HAP-1 (cell line): Measurements from ENCODE around the gene CSF1.
"Not testable (repeated sequence)": the region's sequence is repeated elsewhere in the genome, so short reads cannot be mapped to it uniquely, and the experiment has no call there.

Source experiments
- DNase-seq, 2 experiments: peaks; one replicate each; pipeline ENCODE4 v3.0.0-alpha.2; 2016 to 2020; ENCODE audit warnings: low spot score in 2 of 2
- H3K27me3 ChIP-seq: fragments of 250-450 bp; sonication (Bioruptor Pico); 2 replicates; pipeline ENCODE4 v1.5.1; 2020; ENCODE audit warnings: low read depth, mild to moderate bottlenecking, moderate library complexity
- H3K36me3 ChIP-seq: fragments of 250-450 bp; sonication (Bioruptor Pico); replicated peaks from 2 replicates; pipeline ENCODE4 v1.5.1; 2020; ENCODE audit warnings: mild to moderate bottlenecking
- H3K4me1 ChIP-seq: fragments of 250-450 bp; sonication (Bioruptor Pico); 2 replicates; pipeline ENCODE4 v1.5.1; 2020; ENCODE audit warnings: mild to moderate bottlenecking
- H3K4me3 ChIP-seq: fragments of 250-450 bp; sonication (Bioruptor Pico); 2 replicates; pipeline ENCODE4 v1.5.1; 2020; ENCODE audit warnings: mild to moderate bottlenecking, moderate library complexity
- H3K9me3 ChIP-seq: fragments of 250-450 bp; sonication (Bioruptor Pico); 2 replicates; pipeline ENCODE4 v1.5.1; 2020; ENCODE audit warnings: mild to moderate bottlenecking, moderate library complexity
- in situ Hi-C: fragments of 300-500 bp; cut with MboI; formaldehyde crosslinking; loops from 3 replicates; pipeline ENCODE4 v1.14.3; 2020; ENCODE audit warnings: low sequenced_read_pairs, inconsistent platforms, mixed read lengths

CSF1 gene

DNA sequence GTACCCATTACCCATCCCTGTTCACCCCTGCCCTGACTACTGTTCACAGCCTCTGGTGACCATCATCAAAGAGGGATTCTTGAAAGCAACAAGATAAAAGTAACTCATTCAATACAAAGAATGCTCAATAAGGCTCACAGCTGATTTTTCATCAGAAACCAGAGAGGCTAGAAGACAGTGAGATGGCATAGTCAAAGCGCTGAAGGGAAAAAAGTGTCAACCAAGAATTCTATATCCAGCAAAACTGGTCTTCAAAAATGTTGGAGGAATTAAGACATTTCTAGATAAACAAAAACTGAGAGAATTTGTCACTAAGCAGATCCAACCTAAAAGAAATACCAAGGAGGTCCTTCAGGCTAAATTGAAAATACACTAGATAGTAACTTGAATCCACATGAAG is 27.1 kb downstream of the CSF1 start:
- peaks cover 10% of the 10 kb centered on the region; the same call in 1 of the 2 replicates for H3K9me3 ChIP-seq
- in situ Hi-C loops, result no loop called here
- DNase-seq, result no peak
- no peak overlapping the region for H3K4me3 ChIP-seq
- no peaks in the 10 kb centered on the region for H3K36me3 ChIP-seq
- no peaks in the 10 kb centered on the region; the same call in 1 of the 2 replicates for H3K27me3 ChIP-seq
- no peaks in the 10 kb centered on the region for H3K4me1 ChIP-seq

DNA sequence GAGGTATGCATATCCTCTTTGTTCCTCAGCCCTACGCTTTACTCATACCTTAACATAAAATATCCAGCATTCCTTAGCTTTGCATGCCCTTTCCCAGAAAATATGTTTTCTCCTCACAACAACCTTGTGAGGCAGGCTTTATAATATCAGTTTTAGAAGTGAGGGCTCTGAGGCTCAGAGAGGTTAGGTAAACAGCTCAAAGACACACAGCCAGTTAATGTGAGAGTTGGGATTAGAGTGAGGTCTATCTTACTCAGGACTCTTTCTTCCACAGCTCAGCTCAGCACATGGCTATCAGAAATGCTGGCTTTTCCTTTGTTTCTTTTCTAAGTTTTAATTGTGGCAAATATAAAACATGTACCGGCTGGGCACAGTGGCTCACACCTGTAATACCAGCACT is 27.9 kb downstream of the CSF1 start:
- in situ Hi-C loops, result no loop called here
- H3K27me3 ChIP-seq, result no peaks in the 10 kb centered on the region; the same call in 1 of the 2 replicates
- DNase-seq, result no peak
- H3K4me3 ChIP-seq, result no peak overlapping the region
- H3K9me3 ChIP-seq, result peaks cover 10% of the 10 kb centered on the region; the same call in 1 of the 2 replicates
- no peaks in the 10 kb centered on the region for H3K4me1 ChIP-seq
- no peaks in the 10 kb centered on the region for H3K36me3 ChIP-seq

DNA sequence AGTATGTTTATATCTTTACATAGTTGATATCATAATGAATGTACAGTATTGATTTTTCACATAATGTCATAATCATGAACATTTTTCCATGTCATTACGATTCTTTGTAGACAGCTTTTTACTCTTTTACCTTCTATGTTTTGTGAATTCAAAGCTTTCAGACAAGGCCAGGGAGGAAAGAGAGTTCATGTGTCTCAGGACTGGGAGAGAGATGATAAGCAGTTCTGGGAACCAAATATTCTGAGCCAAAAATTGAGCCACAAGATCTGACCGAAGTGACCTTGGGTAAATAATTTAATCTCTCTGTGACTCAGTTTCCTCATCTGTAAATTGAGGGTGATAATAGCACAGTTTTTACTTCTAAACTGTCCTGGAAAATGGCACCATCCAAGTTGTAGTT is 31.8 kb downstream of the CSF1 start:
- no peak for DNase-seq
- in situ Hi-C loops, result loop anchor here (10.0 kb wide), 1 partner anchor 58 kb away; no protein-coding TSS in a partner anchor
- Histone ChIP-seq H3K36me3 (no peaks in the 10 kb centered on the region), H3K4me1 (no peaks in the 10 kb centered on the region), H3K9me3 (peaks cover 5% of the 10 kb centered on the region; the same call in 1 of the 2 replicates), H3K27me3 (no peaks in the 10 kb centered on the region), H3K4me3 (no peak overlapping the region)

DNA sequence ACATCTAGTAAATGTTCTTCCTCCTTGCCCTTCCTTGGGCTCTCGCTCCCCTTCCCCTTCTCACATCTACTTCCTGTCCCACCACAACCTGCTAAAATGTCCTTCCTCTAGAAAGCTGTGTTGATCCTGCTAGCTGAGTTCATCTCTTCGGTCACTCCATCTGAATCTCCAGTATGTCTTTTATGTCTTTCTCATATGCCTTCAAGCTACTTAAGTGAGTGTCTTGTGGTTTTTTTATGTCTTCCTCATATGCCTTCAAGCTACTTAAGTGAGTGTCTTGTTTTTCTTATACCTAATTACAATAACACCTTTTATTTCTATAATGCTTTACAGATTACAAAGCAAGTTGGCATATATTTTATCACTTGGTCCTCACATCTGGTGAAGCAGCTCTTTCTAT is 33.9 kb downstream of the CSF1 start:
- no peaks in the 10 kb centered on the region for H3K27me3 ChIP-seq
- H3K9me3 ChIP-seq, result no peaks in the 10 kb centered on the region
- H3K4me3 ChIP-seq, result no peak overlapping the region
- in situ Hi-C loops, result loop anchor here (10.0 kb wide), 1 partner anchor 60 kb away; no protein-coding TSS in a partner anchor
- DNase-seq, result no peak
- no peaks in the 10 kb centered on the region for H3K36me3 ChIP-seq
- no peaks in the 10 kb centered on the region for H3K4me1 ChIP-seq

DNA sequence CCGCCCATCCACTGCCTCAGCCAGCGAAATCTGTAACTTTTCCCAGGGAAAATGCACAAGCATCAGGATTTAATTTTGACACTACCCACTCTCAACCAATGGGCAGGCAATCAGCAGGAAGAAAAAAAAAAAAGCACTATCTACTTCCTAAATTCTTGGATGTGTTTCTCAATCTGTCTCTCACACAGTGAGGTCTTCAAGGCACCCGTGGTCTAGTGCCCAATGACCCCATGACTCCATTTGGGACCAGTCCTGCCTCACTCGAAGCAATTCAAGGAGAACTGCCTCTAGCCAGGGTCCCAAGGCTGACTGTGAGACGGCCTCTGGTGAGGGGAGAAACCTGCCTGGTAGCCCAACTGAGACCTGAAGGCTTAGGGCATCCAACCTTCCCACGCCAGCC is 35.9 kb downstream of the CSF1 start:
- no peaks in the 10 kb centered on the region for H3K36me3 ChIP-seq
- in situ Hi-C loops, result loop anchor here (10.0 kb wide), 1 partner anchor 62 kb away; no protein-coding TSS in a partner anchor
- H3K4me3 ChIP-seq, result no peak overlapping the region
- H3K9me3 ChIP-seq, result no peaks in the 10 kb centered on the region
- H3K4me1 ChIP-seq, result no peaks in the 10 kb centered on the region; the same call in 1 of the 2 replicates
- no peak for DNase-seq
- H3K27me3 ChIP-seq, result no peaks in the 10 kb centered on the region

DNA sequence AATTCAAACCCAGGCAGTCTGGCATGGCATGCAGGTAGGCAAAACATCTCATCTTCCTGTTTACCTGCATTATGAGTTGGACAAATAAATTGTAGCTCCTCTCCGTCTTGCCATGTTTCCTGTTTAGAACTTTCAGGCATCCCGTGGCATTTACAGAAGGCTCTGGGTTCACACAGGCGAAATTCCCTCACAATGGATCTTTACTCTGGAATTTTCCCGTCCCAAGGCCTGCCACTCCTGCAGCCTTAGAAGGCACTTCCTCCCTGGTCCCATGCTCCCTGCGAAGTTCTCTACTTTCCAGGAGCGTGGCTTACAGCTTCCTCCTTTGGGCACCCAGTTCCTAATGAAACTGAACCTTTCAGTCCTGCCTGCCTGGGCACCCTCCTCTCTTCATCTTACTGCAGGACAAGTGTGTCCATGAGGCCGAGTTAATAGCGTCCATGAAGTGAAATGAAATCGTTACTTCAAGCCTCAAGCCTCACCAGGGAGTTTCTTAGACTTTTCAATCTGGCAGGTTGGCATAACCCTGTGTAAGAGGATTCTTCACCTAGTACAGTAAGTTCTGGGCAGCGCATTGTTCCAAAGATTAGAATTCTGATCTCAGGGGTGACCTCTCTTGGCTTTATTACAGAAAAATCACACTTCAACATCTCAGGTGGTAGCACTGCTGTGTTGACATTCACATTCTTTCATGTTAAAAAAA is 37.1 kb downstream of the CSF1 start:
- in situ Hi-C loops, result loop anchor here (10.0 kb wide), 1 partner anchor 63 kb away; no protein-coding TSS in a partner anchor
- H3K27me3 ChIP-seq, result no peaks in the 10 kb centered on the region

DNA sequence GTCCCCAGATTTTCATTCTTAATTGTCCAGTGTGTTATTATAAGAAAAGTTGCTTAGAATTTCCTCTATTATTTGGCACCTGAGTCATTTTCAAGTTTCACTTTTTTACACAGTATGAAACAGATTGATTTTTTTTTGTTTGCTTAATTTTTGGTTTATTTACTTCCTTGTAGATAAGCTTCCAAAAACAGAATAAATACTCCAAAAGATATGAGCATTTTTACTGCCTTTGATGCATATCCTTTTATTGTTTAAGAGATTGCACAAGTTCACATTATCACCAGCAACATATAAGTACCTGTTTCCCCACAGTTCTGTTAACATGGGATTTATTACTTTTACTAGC is 37.6 kb downstream of the CSF1 start:
- Histone ChIP-seq H3K9me3 (no peaks in the 10 kb centered on the region), H3K4me3 (no peak overlapping the region), H3K27me3 (no peaks in the 10 kb centered on the region), H3K4me1 (no peaks in the 10 kb centered on the region; the same call in 1 of the 2 replicates), H3K36me3 (no peaks in the 10 kb centered on the region)
- in situ Hi-C loops, result loop anchor here (10.0 kb wide), 1 partner anchor 63 kb away; no protein-coding TSS in a partner anchor
- DNase-seq, result no peak

More for the DNA sequence above, 37.1 kb downstream of the CSF1 start:
- H3K36me3 ChIP-seq, result no peaks in the 10 kb centered on the region
- H3K4me3 ChIP-seq, result no peak overlapping the region
- no peaks in the 10 kb centered on the region for H3K9me3 ChIP-seq
- no peak for DNase-seq
- no peaks in the 10 kb centered on the region; the same call in 1 of the 2 replicates for H3K4me1 ChIP-seq

DNA sequence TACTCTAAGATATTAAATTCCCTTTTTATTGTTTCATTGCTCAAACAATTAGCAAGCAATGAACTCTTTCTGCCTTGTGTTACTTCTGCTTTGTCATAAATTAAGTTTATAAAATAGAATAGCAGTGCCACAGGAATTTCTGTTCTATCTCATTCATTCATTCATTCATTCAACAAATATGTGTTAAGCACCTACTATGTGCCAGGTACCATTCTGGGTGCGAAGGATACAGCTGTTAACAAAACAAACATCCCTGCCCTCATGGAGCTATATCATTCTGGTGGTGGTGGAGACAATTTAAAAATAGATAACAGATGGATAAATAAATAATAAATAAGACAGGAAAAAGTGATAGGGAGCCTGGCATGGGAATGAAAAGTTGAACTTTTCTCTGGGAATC is 39.4 kb downstream of the CSF1 start:
- Histone ChIP-seq H3K36me3 (no peaks in the 10 kb centered on the region), H3K9me3 (no peaks in the 10 kb centered on the region), H3K4me1 (no peaks in the 10 kb centered on the region; the same call in 1 of the 2 replicates), H3K27me3 (no peaks in the 10 kb centered on the region), H3K4me3 (no peak overlapping the region)
- in situ Hi-C loops, result no loop called here
- DNase-seq, result no peak

DNA sequence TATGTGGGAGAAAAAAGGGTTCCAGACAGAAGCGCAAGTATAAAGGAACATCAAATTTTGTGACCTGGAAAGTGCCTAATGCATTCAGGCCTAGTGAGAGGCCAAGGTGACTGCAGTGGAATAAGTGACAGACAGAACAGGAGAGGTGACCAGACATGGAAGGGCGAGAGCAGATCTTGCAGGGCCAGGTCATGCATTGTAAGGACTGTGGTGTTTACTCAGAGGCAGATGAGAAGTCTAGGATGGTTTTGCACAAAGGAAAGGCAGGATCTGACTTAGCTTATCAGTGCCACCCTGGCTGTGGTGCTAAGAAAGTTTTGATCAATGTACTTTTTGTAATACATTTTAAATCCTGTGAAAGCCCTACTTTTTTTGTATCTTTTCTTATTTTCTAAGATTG is 39.9 kb downstream of the CSF1 start:
- no peak overlapping the region for H3K4me3 ChIP-seq
- no peaks in the 10 kb centered on the region for H3K27me3 ChIP-seq
- H3K9me3 ChIP-seq, result no peaks in the 10 kb centered on the region
- DNase-seq, result no peak
- no peaks in the 10 kb centered on the region for H3K36me3 ChIP-seq
- no peaks in the 10 kb centered on the region; the same call in 1 of the 2 replicates for H3K4me1 ChIP-seq
- in situ Hi-C loops, result no loop called here

DNA sequence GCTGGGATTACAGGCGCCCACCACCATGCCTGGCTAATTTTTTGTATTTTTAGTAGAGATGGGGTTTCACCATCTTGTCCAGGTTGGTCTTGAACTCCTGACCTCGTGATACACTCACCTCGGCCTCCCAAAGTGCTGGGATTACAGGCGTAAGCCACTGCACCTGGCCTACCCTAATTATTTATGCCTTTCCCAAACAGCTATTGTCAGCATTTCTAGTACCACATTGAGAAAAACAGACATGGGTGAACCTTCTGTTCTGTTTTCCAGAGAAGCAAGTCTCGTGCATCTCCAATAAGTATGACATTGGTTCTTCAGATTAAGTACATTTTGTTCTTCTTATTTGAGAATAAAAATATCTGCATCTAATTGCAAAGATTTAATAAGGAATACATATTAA is 40.9 kb downstream of the CSF1 start:
- H3K9me3 ChIP-seq, DNase-seq, in situ Hi-C loops: not testable (repeated sequence)

DNA sequence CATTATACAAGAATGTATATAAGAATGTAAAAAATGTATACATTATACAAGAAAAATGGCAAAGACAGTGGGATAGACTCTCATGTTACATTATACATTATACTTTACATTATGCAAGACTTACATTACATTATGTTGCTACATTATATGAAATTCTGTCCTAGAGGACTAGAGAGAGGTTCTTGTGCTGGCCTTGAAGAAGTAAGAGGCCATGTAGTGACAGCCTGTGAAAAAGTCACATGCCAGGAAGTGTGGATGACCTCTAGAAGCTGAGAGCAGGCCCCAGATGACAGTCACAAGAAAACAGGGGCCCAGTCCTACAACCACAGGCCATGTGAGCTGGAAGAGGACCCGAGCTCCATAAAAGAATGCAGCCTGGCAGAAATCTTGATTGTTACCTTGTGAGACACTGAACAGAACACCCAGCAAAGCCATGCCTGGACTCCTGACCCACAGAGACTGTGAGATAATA is 43.4 kb downstream of the CSF1 start:
- H3K9me3 ChIP-seq, result no peaks in the 10 kb centered on the region
- H3K36me3 ChIP-seq, result no peaks in the 10 kb centered on the region
- no peak overlapping the region for H3K4me3 ChIP-seq
- no peaks in the 10 kb centered on the region for H3K27me3 ChIP-seq
- H3K4me1 ChIP-seq, result no peaks in the 10 kb centered on the region; the same call in 1 of the 2 replicates
- no peak for DNase-seq
- in situ Hi-C loops, result no loop called here

More for the DNA sequence above, 40.9 kb downstream of the CSF1 start:
- H3K27me3 ChIP-seq, H3K4me1 ChIP-seq, H3K36me3 ChIP-seq, H3K4me3 ChIP-seq: not testable (repeated sequence)

DNA sequence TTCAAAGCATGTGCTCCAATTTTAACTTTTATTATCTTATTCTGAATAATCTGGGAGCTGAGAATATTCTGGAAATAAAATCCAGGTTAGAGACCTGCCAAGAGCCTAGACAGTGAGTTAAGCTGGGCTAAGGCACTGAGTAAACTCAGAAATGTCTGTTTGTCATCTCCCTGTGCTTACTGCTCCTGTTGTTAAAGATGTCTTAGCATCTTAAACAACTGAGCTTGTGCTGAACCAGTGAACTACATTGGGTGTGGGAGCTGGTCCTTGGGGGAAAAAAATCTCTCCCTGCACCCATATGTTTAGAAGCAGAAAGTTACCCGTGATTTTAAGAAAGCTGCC is 49.0 kb downstream of the CSF1 start:
- H3K27me3 ChIP-seq, result no peaks in the 10 kb centered on the region
- in situ Hi-C loops, result no loop called here

DNA sequence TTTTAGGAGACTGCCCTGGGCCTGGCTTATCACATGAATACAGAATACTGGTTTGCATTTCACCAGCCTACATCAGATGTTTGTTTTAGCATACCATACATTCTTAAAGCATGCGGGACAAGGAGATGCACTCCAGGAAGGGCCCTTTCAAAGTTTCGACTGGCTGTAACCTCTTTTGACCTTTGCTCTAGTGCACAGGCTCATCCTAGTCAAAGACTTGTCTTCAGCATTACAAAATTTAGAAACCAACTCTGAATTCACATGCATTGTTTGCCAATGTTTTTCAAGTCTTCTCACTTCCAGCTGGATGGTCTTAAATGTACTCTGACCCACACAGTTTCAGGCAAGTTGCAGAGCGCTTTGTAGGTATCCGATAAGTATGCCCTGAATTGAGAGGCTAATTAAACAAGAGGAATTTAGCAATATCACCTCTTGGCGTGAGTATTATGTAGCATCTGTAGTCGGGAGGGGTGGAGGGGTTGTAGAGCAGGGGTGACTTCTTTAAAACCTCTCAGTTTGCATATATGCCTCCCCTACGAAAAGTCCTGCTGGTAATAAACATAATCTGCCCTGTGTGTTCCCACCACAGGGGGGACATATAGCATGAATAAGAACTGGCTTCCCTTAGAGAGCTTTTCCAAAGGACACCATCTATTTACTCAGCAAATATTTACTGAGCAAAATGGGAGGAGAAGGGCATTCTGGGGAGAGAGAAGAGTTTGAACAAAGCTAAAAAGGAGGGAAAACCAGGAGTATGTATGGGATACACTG is 49.5 kb downstream of the CSF1 start:
- Histone ChIP-seq H3K36me3 (no peaks in the 10 kb centered on the region), H3K4me3 (no peak overlapping the region), H3K9me3 (no peaks in the 10 kb centered on the region), H3K4me1 (peaks cover 14% of the 10 kb centered on the region), H3K27me3 (no peaks in the 10 kb centered on the region)
- in situ Hi-C loops, result no loop called here
- DNase-seq, result peak; percentile 18 to 35

More for the DNA sequence above, 49.0 kb downstream of the CSF1 start:
- no peaks in the 10 kb centered on the region for H3K9me3 ChIP-seq
- H3K4me3 ChIP-seq, result no peak overlapping the region
- no peaks in the 10 kb centered on the region for H3K36me3 ChIP-seq
- no peak for DNase-seq
- peaks cover 14% of the 10 kb centered on the region for H3K4me1 ChIP-seq

DNA sequence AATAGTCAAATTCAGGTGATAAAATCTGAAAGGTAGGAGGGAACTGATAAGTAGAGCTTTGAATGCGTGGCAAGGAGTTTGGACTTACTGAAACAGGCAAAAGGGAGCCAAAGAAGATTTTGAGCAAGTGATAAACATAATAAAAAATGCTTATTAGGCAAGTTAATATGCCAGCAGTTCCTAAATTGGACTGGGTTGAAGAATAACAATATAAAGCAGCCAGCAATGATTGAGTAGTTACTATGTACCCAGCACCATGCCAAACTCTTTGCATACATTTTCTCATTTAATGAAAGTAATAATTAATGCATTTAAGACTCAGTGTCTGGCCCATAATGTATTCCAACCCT is 50.1 kb downstream of the CSF1 start:
- Histone ChIP-seq H3K27me3 (no peaks in the 10 kb centered on the region), H3K4me3 (no peak overlapping the region), H3K4me1 (peaks cover 14% of the 10 kb centered on the region), H3K36me3 (no peaks in the 10 kb centered on the region), H3K9me3 (no peaks in the 10 kb centered on the region)
- in situ Hi-C loops, result no loop called here
- no peak for DNase-seq
